ENCODE results near the gene FAM13B.

The FAM13B gene

DNA sequence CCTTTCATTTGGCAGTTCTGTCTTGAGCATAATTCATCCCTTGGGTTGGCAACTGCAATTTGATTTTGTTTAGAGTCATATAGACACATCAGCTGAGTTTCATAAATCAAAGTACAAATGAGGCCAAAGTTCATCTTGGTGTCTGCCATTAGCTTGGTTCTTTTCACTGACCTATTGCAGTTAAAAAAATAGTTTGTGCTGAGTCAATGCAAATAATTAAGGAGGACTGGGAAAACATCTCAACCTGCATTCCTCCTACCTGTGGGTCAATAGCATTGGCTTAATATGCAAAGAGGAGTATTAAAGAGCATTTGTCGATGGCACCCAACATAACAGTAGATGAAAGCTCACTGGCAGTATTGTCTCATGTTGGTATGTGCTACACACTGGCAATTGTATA is 142.0 kb downstream of the FAM13B start:
- Histone ChIP-seq H3K4me3 (ENCODE audit: low read depth in 1 of 2, low read length in 2 of 2) (no peak overlapping the region), H3K4me1 (ENCODE audit: control insufficient read depth in 1 of 2, insufficient read depth in 2 of 2, low read length in 2 of 2) (peaks cover 0 to 7% of the 10 kb centered on the region in 2 donors), H3K9me3 (ENCODE audit: control insufficient read depth in 1 of 2, low read length in 2 of 2) (no peaks in the 10 kb centered on the region), H3K27me3 (ENCODE audit: low read depth, low read length) (no peaks in the 10 kb centered on the region), H3K36me3 (ENCODE audit: control insufficient read depth in 1 of 2, insufficient read depth in 2 of 2, low read length in 2 of 2) (no peaks in the 10 kb centered on the region), H3K27ac (ENCODE audit: low read length) (no peak overlapping the region)

- Histone ChIP-seq H3K36me3 (ENCODE audit: control insufficient read depth in 1 of 2, insufficient read depth in 2 of 2, low read length in 2 of 2) (no peaks in the 10 kb centered on the region), H3K4me1 (ENCODE audit: control insufficient read depth in 1 of 2, insufficient read depth in 2 of 2, low read length in 2 of 2) (peaks cover 0 to 7% of the 10 kb centered on the region in 2 donors), H3K4me3 (ENCODE audit: low read depth in 1 of 2, low read length in 2 of 2) (peak within 1 kb of the TSS; percentile 69 to 77), H3K27ac (ENCODE audit: low read length) (peak within 1 kb of the TSS; percentile 87), H3K9me3 (ENCODE audit: control insufficient read depth in 1 of 2, low read length in 2 of 2) (no peaks in the 10 kb centered on the region), H3K27me3 (ENCODE audit: low read depth, low read length) (no peaks in the 10 kb centered on the region)
These were observed 143.8 kb downstream of the FAM13B start, which contains the start of gene PKD2L2 for GRCh38 chr5:137888863-137889759. TSS of gene PKD2L2 (plus strand) at chr5:137889457. CDS start at chr5:137889492, 35 bp downstream.

- peak overlapping the region; percentile 69 to 77 for H3K4me3 ChIP-seq (ENCODE audit: low read depth in 1 of 2, low read length in 2 of 2)
- no peaks in the 10 kb centered on the region for H3K27me3 ChIP-seq (ENCODE audit: low read depth, low read length)
- H3K9me3 ChIP-seq (ENCODE audit: control insufficient read depth in 1 of 2, low read length in 2 of 2), result no peaks in the 10 kb centered on the region
- H3K27ac ChIP-seq (ENCODE audit: low read length), result peak overlapping the region; percentile 87
- H3K4me1 ChIP-seq (ENCODE audit: control insufficient read depth in 1 of 2, insufficient read depth in 2 of 2, low read length in 2 of 2), result peaks cover 0 to 7% of the 10 kb centered on the region in 2 donors
- no peaks in the 10 kb centered on the region for H3K36me3 ChIP-seq (ENCODE audit: control insufficient read depth in 1 of 2, insufficient read depth in 2 of 2, low read length in 2 of 2)
These were observed 144.4 kb downstream of the FAM13B start for GRCh38 chr5:137888466-137888862.

Measured in muscle layer of duodenum (tissue), 2 donors.